Stimulated activated CD4-positive, alpha-beta T cell treated with anti-CD3 and anti-CD28 coated beads, Interleukin-2, amount 100 ng/mL, for 48 hours (primary cell): ENCODE data around the gene NPVF.

Source experiments
- DNase-seq, 2 donors: peaks; one replicate each; pipeline ENCODE4 v3.0.0-alpha.2; 2020

Gene NPVF

DNA sequence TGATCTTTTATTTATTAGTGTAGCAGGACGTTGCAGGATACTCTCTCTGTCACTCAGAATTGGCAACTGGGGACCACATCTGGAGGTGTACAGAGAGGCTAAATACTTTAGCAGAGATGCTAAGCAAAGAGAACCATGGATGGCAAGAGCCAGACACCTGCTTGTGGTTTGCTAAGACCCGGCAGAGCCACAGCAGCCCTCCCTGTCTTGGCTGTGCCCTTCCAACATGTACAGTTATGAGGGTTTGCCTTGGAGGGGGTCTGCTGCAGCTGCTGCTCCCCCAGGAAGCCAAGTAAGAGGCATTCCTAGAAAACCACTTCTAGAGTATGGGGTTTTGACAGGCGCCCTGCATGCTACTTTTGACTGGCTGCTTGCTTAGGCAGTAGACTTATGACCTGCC, 5.1 kb downstream of the NPVF start:
- DNase-seq: no peak

DNA sequence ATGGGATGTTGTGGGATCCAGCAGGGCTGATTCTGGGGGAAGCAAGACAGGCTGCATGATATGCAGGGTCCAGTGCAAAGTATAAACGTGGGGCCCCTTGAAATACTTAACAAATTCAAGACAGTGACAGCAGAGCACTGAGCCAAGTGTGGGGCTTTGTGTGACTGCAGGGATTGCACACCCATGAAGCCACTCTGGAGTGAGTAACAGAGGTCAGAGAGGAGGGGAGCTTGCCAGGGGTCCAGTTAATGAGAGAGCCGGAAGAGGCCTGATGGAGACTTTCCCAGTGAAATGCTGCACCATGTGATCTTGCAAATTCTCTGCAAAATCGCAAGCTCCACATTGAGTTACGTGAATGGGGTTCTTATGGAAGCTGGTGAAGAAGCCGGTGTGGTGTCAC, 5.6 kb downstream of the NPVF start:
- no peak for DNase-seq

DNA sequence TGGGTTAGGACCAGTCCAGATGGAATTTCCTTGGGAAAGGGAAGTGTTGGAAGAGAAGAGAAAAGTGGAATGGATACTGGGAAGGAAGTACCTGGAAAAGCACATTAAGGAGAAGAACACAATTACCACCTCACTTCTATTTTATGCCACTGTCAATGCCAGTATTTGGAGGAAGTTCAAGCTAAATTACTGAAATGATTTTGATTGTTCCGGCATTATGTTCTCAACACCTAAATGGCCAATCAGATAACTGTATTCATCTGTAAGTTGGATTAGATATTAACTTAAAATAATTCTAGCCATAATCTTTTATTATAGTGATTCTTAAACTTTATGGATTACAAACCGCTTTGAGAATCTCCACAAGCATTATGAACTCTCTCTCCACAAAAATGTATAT, 7.3 kb downstream of the NPVF start:
- no peak for DNase-seq

DNA sequence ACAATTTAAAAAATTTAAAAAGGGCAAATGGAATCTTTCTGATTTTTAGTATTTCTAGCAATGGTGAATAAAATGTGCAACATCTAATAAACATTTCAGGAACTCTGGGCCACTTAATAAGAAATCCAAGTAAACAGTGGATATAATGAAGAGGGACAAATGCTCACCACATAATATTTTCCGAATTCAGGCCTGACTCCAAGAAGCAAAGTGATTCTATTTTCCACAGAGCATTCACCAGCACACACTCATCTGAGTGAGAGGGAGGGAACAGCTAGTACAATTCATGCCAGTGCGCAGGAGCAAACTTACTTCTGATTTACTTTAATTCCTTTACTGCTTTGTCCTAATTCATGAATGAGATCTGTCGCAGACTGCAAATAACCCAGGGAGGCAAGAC, 10.1 kb downstream of the NPVF start:
- DNase-seq: no peak

DNA sequence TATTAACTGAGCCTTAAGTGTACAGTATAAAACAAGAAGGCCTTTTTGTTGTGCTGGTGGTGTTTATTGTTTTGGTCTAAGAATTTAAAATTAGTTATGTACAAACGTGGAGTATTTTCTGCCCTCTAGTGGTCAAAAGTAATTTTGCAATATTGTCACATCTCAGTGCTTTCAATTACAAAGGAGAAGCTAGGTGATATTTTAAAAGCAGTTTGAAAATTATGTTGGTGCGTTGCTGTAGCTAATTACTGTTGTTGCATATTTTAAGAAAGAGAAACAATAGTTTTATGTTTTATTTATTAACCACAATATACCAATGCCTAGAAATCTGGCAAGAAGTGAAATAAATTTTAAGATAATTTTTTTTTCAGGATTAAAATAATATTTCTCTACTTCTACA, 11.4 kb downstream of the NPVF start:
- no peak for DNase-seq

DNA sequence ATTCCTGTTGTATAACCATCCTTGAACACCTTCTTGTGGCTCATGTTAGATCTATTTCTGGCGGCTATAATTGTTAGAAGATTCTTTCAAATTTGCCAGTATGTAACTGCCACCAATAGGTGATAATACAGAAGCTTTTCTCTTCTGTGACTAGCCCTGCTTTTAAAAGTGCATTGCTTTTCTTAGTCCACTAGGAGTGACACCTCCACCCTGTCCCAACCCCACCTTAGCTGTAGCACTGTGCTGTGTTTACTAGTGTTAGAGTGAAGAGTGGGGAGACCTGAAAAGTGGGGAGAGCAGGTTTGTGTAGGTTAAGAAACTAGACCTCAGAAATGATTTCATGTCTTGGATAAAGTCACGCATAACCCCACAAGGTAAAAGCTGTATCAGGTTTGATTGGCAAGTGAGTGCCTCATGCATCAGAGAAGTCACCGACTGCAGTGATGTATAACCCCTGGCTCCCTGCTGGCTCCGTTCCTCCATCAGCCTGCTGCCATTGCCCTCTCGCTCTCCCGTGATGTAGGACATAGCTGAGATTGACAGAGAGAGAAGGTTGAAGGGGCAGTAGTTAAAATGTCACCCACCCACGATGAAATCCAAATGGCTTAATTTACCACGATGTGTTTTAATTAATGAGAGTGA, 12.5 kb downstream of the NPVF start:
- DNase-seq: no peak

DNA sequence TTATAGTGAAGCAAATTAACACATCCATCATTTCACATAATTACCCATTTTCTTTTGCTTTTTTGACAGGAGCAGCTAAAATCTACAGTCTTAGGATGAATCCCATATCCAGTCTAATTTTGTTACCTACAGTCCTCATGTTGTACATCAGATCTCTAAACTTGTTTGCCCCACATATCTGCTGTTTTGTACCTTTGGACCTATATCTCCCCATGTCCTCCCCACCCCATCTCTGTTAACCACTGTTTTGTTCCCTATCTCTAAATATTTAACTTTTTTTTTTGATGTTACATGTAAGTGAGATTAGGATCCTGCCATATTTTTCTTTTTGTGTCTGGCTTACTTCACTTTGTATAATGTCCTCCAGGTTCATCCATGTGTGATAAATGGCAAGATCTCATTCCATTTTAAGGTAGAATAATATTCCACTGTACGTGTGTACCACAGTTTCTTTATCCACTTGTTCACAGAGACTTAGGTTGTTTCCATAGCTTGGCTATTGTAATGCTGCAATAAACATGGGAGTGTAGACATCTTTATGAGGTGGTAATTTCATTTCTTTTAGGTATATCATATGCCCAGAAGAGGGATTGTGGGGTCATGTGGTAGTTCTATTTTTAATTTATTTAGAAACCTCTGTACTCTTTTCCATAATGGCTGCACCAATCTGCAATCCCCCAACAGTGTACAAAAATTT, 19.6 kb downstream of the NPVF start:
- no peak for DNase-seq

DNA sequence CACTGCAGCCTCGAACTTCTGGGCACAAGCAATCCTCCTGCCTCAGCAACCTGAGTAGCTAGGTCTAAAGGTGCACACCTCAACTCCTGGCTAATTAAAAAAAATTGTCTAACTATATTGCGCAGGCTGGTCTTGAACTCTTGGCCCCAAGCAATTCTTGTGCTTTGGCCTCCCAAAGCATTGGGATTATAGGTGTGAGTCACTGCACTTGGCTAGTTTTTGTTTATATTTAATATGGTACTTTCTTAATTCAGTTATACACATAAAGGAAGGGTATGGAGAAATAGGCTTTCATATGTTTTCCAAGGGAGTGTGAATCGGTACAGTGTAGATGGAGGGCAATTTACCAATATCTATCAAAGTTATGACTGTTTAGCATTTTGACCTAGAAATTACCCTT, 20.4 kb downstream of the NPVF start:
- DNase-seq: no peak

DNA sequence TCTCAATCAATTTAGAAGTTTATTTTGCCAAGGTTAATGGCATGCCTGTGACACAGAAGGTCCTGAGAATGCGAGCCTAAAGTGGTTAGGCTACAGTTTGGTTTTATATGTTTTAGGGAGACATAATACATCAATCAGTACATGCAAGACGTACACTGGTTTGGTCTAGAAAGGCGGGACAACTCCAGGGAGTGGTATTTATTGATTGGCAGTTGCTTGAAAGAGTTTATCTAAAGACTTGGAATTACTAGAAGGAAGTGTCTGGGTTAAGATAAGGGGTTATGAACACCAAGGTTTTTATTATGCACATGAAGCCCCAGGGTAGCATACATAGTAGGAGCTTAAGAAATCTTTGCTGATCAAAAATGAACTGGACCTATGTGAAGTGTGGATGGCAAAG, 21.5 kb downstream of the NPVF start:
- no peak for DNase-seq

DNA sequence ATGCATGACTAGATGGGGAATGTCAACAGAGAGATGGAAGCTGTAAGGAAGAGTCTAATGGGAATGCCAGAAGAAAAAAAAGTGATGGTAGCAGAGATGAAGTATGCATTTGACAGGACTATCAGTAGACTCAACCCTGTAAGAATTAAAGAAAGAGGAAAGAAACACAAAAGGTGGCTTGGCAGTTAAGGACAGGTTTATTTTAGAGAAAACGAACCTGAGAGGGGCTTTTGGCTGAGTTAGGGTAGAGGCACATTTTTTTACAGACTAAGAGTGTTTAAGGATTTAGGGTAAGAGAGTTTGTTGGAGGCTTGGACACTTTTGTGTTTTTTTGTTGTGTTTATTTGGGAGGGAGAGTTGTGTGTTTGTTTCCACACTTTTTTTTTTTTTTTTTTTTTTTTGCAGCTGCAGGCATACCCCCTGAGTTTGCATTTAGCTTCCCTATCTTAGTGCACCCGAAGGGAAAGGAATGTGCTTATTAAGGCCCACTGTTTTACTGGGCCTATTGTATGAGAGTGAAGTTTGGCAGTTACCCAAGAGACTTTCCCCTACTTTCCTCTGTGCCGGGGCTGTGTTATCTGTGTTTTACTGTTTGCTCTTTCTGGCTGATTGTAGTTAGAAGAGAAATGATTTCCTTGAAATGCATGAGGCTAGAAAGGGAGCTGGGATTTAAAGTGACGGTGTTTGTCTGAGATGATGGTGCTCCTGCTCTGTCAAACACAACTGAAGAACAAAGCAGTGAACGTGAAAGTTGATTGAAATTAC, 32.0 kb downstream of the NPVF start:
- DNase-seq: no peak

DNA sequence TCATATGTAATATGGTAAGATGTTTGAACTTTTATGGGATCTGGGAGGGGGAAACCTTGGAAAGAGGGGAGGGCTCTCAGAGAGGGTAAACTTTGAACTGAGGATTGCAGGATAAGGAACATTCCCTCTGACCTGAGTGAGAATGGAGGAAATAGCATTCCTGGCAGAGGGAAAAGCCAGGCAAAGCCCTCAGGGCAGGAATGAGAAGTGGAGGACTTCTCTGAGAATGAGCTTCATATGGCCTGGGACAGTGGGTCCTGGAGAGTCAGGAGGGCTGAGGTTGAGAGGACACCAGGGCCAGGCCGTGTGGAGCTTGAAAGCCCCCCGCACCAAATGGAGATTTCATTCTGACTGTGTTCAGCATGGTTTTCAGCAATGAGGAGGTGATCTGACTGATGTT, 34.2 kb downstream of the NPVF start:
- no peak for DNase-seq

DNA sequence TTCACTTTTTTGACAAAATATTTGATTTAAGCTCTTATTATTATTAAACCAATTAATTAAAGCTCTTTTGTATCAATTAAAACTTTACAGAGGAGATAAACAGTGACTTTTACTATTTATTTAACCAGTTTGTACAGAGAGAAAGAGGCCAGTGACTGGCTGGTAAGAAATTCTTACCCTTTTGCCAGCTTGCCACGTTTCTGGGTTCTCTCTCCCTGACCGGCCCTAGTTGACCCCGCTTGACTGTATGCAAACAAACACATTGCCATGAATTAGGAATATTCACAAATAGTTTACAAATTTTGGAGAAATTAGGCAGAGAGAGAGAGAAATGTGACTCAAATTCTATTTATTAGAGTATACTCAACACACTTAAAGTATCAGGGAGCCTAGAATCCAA, 36.2 kb downstream of the NPVF start:
- DNase-seq: no peak

DNA sequence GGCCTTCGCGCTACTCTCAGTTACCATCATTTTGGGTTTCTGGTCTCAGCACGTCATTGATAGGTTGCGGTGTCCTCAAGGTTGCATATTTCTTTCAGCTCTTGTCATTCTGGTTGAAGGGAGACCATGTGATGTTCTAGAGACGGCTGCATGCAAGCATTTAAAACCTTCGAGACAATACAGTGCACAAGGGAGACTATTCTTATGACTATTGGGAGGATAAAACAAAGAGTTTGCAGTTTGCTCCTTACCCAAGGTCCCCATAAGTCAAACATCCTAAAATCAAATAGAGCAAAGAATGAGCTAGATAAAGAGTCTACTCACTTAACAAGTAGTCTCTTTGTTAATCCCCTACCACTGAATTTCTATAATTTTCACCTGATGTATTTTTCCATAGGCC, 39.1 kb downstream of the NPVF start:
- DNase-seq: no peak

DNA sequence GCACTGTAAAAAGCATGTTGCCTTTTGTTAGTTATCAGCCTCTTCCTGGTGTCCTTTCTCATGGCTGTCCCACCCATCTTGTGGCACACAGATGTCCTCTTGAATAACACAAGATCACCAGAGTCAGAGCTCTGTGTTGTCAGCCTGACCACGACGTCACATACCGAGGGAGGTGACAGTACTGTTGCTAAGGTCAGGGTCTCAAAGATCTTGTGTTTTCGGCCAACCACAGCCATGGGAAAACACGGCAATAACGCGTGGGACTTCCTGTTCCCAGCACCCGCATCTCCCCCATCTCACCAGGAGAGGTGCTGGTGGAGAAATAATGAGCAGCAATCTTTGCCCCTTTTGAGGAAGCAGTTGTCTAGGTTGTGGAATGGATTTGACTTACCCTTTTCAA, 40.4 kb downstream of the NPVF start:
- DNase-seq: no peak

DNA sequence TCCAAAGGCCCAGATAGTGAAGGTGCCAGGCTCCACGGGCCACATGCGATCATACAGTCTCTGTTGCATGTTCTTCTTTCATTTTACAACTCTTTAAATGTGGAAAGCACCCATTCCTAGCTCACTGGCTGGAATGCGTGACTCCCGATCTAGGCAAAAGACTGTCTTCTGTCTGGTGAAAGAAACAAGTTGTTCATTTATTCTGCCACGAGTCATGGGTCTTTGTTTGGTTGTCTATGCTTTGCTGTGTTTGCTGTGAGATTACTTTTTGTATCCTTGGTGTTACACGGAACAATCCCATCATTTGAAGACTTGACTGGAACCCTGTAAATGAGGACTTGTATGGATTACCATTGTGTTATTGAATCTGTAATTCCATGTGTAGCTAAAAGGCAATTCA, 41.9 kb downstream of the NPVF start:
- DNase-seq: no peak

DNA sequence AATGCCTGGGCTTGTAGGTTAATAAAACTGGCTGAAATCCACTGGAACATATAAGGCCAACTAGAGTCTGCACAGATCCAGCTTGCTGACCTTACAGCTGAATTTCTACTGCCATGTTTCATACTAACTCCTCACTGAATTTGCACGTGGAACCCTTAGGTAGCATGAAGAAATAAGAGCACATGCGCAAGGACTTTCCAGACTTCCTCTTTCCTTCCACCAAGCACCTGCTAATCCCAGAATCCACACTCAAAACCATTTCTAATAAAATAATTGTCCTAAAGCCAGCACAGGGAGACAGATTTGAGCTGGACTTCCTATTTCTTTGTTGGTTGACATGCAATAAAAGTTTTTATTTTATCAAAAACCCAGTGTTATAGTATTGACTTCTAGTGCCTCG, 46.8 kb downstream of the NPVF start:
- no peak for DNase-seq

DNA sequence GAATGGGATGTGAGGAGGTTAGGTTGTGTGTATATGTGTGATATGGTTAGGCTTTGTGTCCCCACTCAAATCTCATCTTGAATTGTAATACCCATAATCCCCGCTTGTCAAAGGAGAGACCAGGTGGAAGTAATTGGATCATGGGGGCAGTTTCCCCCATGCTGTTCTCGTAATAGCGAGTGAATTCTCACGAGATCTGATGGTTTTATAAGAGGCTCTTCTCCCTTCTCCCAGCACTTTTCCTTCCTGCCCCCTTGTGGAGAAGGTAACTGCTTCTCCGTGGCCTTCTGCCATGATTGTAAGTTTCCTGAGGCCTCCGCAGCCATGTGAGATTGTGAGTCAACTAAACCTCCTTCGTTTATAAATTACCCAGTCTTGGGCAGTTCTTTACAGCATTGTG, 47.3 kb downstream of the NPVF start:
- no peak for DNase-seq

DNA sequence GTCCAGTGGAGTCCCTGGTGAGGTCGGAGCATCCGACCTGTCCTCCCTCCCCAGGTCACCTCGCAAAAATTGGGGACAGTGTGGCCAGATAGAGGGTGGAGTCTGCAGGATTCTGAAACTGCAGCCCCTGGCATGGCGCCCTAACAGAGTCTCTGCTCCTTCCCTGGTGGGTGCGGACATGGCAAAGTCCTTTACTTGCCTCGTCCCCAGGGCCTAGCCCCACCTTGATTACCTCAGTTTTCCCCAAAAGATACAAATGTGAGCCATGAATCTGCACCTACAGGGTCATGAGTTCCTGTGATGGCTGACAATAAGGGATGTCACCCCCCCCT, 47.7 kb downstream of the NPVF start:
- DNase-seq: no peak

DNA sequence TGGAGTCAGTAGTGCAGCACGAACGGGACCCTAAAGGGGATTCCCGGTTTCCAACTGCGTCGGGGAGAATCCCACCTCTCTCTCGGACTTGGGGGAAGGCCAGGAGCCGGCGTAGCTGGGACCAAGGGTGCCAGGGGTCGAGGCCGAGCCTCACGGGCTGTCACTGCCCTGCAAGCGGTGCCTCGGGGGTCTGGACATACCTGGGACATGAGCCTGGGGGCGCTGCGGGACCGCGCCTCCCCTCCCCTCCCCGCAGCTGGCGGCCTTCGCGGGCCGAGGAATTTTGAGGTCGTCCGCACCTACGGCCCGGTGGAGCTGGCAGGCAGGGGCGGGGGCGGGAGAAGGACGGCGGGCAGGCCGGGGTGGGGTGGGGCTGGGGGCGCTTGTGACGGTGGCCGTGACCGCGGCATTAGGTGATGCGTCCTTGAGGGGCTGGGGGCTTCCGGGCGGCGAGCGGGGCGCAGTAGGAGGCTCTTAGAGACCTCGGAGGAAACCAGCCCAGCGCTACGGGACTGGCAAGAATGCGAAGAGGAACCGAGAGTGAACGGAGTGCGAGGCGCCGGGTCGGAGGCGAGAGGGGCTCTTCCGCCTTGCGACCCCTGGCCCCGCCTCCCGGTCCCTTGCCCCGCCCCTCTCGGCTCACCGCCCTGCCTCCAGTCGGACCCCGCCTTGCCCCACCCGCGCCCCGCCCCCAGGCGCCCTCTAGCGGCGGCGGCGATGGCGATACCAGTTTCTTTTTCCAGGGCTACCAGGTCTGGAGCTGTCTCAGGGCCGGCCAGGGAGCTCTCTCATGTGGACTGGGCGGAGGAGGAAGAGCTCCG, 48.3 kb downstream of the NPVF start:
- peak; percentile 98 to 99 for DNase-seq

DNA sequence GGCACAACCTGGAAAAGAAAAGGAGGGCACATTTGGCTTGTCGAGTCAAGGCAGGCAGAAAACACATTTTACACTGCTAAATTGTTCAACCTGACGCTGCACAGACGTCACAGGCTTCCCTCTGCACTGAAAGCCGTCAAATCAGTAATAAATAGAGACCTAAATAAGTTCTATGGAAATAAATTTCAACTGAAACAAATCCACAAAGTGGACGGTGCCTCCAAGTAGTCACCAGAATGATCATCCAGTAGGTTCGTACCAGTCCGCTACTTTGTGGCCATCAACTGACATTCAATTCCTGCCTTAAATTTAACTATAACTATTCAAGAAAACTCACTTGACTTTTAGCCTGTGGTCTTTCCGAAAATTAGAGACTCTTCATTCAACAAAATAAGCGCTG, 49.0 kb downstream of the NPVF start:
- DNase-seq: no peak
